ENCODE data around the gene TPSD1.

DNA sequence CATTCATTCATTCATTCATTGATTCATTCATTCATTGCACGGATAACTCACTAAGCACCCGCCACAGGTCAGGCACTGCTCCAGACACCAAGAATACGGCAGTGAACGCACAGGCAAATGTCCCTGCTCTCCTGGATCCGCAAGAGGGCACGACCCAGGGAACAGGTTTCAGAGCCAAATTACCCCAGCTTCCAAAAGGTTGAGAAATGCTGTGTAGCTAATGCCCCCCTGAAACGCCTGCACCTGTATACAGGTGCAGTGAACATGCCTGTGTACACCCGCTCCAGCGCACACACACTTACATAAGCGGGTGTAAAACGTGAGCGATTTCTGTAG, 44.0 kb downstream of the TPSD1 start:
- no peak for TF ChIP-seq ZNF121 (CRISPR knock-in tag; conservative IDR thresholded peaks at IDR 0.05)
- no peak for TF ChIP-seq CEBPB (tag; IDR thresholded peaks at IDR 0.05)
- no peak; the same call in 1 of the 2 replicates for TF ChIP-seq SP1 (CRISPR knock-in tag; IDR thresholded peaks at IDR 0.05)
- TF ChIP-seq, protein P1, sequence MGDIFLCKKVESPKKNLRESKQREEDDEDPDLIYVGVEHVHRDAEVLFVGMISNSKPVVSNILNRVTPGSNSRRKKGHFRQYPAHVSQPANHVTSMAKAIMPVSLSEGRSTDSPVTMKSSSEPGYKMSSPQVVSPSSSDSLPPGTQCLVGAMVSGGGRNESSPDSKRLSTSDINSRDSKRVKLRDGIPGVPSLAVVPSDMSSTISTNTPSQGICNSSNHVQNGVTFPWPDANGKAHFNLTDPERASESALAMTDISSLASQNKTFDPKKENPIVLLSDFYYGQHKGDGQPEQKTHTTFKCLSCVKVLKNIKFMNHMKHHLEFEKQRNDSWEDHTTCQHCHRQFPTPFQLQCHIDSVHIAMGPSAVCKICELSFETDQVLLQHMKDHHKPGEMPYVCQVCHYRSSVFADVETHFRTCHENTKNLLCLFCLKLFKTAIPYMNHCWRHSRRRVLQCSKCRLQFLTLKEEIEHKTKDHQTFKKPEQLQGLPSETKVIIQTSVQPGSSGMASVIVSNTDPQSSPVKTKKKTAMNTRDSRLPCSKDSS (IDR thresholded peaks at IDR 0.05; ENCODE audit: low read depth, partially characterized antibody): no peak
- no peak for TF ChIP-seq BACH1 (tag; IDR thresholded peaks at IDR 0.05)
- no peak for TF ChIP-seq EP400 (IDR thresholded peaks at IDR 0.05)
- no peak for TF ChIP-seq U2AF1 (optimal IDR thresholded peaks at IDR 0.05; ENCODE audit: low read depth, low read length)
- TF ChIP-seq MAZ (CRISPR knock-in tag; conservative IDR thresholded peaks at IDR 0.05 in 1 of 2, IDR thresholded peaks at IDR 0.05 in 1 of 2): no peak
- TF ChIP-seq ZNF124 (CRISPR knock-in tag; IDR thresholded peaks at IDR 0.05): no peak
